Mesodermal cell (in vitro differentiated cells): ENCODE results near the gene TRIM41.
A peak's percentile ranks its signal among the peaks of the same experiment; 100 is the strongest.
"Not testable (repeated sequence)": the region's sequence is repeated elsewhere in the genome, so short reads cannot be mapped to it uniquely, and the experiment has no call there.

ENCODE experiments used
- H3K27ac ChIP-seq: 2 replicates; pipeline ENCODE4 v1.7.0; 2013; ENCODE audit warnings: mild to moderate bottlenecking, low read depth, low read length, moderate library complexity; ENCODE audit not compliant: severe bottlenecking
- H3K36me3 ChIP-seq: 2 replicates; pipeline ENCODE4 v1.7.1; 2013; ENCODE audit warnings: mild to moderate bottlenecking, low read length, moderate library complexity; ENCODE audit not compliant: control insufficient read depth, insufficient read depth
- H3K4me1 ChIP-seq: one replicate; pipeline ENCODE4 v1.7.1; 2013; ENCODE audit warnings: mild to moderate bottlenecking, low read length; ENCODE audit not compliant: insufficient read depth, control insufficient read depth, poor library complexity, severe bottlenecking
- H3K4me3 ChIP-seq: 2 replicates; pipeline ENCODE4 v1.7.0; 2013; ENCODE audit warnings: low read length, control low read depth, mild to moderate bottlenecking; ENCODE audit not compliant: insufficient read depth, poor library complexity, severe bottlenecking; ENCODE audit errors: extremely low read depth
- H3K9me3 ChIP-seq: 2 replicates; pipeline ENCODE4 v1.7.1; 2013; ENCODE audit warnings: mild to moderate bottlenecking, low read length, moderate library complexity; ENCODE audit not compliant: control insufficient read depth
- WGBS, 2 experiments: methylation state at CpG; one replicate each; pipeline ENCODE4 v1.1.5; 2013; ENCODE audit warnings: missing lambda C conversion rate in 2 of 2; ENCODE audit not compliant: insufficient coverage in 2 of 2; 5-methylcytosine and 5-hydroxymethylcytosine counted together

TRIM41 gene

GRCh38 chr5:181204113-181204825, 18.8 kb upstream of the TRIM41 start:
- WGBS, 2 experiments: 1% methylated on average over 29 to 41 of the region's 67 CpGs
- Histone ChIP-seq H3K4me1 (peaks cover 7% of the 10 kb centered on the region), H3K27ac (no peak overlapping the region), H3K9me3 (no peaks in the 10 kb centered on the region), H3K4me3 (peak overlapping the region; percentile 56), H3K36me3 (no peaks in the 10 kb centered on the region)

DNA sequence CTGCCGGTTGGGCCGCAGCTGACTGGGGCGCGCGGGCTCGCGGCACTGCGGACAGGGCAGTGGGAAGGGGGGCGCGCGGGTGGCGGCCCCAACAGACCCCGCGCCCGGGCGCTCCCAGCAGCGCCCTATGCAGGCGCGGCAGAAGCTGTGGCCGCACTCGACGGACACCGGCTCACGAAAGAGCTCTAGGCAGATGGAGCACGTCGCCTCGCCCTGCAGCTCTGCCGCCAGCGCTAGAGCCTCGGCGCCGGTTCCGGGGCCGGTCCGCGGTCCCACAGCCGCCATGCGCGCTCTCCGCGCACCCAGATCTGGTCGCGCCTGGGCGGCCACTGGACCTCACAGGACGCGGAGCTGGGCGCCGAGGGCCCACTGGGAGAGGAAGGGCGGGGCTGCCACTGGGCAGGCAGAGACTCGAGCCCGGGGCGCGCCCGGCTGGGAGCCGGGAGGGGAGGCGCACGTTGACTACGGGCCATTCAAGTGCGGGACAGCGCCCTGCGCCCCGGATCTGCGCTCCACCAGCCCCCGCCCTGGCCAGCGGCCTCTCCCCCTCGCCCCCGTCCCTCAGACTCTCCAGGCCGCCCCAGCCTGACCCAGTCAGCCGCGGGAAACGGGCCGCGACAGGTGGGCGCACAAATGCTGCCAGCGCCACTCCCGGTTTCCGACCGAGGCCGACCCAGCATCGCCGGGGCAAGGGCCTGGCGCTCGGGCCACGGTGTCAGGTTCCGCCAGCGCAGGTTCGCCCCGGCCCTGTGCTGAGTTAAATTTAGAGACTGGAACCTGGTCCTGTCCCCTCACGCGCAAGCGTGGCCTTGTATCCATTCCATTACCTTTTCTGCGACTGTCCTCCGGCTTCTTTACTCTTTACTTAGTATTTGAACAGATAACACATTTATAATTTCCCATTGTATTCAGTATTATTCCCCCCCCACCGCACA, 18.0 kb upstream of the TRIM41 start, which contains the start of gene TRIM7:
TRIM7 (minus strand) TSS at position 371 of the 935 bp plus-strand sequence; CDS start at position 285, 86 bp downstream.
- Histone ChIP-seq H3K27ac (no peak within 1 kb of the TSS), H3K36me3 (no peaks in the 10 kb centered on the region), H3K4me1 (peaks cover 7% of the 10 kb centered on the region), H3K4me3 (peak within 1 kb of the TSS; percentile 56), H3K9me3 (no peaks in the 10 kb centered on the region)
- WGBS, 2 experiments: 1% methylated on average over 57 to 66 of the region's 94 CpGs

DNA sequence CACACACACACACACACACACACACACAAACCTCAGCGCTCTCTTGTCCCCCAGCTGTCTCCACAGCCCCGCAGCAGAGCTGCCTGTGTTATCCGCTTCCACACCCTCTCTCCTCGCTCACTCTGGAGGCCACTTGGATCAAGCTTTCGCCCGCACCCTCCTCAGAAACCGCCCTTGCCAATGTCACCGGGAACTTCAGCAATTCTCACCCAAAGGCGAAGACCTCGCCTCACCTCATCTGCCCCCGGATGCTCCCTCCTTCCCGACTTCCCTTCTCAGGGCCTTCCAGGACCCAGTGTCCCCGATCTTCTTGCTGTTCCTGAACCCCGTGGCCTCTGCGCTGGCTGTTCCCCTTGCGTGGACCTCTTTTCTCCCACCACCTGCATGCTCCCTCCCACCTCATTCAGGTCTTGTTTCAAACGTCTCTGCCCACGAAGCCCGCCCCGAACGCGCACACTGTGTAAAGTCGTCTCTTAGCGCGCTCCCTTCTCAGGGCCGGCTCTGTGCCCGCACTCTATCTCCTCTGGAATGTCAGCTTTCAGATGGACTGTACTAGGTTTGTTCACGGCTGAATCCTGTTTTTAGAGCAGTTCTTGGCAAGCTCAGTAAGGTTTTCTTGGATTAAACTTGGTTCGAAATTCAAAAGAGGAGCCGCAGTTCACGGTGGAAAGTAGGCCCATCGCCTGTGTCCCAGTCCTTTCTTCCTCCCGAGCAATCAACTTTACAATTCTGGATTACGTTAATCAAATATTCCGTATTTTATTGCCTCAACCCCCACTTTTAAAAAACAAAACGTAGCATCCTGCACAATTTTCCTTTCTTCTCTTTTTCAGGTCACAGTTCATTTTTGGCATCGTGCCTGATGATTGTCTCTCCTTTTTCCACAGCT, 17.1 kb upstream of the TRIM41 start:
- Histone ChIP-seq H3K4me3 (peak overlapping the region; percentile 56), H3K36me3 (no peaks in the 10 kb centered on the region), H3K9me3 (no peaks in the 10 kb centered on the region), H3K4me1 (peaks cover 7% of the 10 kb centered on the region), H3K27ac (no peak overlapping the region)
- WGBS, 2 experiments: 3% methylated on average over 36 to 37 of the region's 37 CpGs

DNA sequence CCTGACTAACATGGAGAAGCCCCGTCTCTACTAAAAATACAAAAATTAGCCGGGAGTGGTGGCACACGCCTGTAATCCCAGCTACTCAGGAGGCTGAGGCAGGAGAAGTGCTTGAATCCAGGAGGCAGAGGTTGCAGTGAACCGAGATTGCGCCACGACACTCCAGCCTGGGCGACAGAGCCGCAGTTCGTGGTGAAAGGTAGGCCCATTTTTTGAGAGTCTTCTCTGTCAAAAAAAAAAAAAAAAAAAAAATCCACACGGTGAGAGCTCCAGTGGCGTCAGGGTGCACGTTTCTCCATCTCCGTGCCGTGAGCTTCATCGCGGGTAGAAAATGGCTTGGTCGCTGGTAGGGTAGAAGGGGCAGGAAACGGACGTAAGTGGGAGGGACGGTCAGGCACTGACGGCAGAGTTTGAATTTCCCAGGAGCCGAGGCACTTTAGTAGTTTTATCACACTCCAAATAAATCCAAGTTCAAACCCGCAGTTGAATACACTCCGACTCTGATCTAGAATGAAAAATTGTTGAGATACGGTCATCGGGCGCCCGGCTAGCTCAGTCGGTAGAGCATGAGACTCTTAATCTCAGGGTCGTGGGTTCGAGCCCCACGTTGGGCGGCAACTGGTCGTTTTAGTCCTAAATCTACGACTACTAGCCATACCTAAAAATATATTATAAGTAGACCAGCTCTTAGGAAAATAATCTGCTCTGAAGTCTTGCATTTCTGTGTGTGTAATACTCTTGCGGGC, 15.7 kb upstream of the TRIM41 start:
- H3K4me1 ChIP-seq: peaks cover 7% of the 10 kb centered on the region
- H3K27ac ChIP-seq: peak overlapping the region; percentile 18
- H3K9me3 ChIP-seq: no peaks in the 10 kb centered on the region
- H3K36me3 ChIP-seq: no peaks in the 10 kb centered on the region
- WGBS, 2 experiments: 0 to 4% methylated on average over 16 to 26 of the region's 36 CpGs
- peak overlapping the region; percentile 56 for H3K4me3 ChIP-seq

GRCh38 chr5:181207960-181208253, 15.2 kb upstream of the TRIM41 start:
- Histone ChIP-seq H3K36me3 (no peaks in the 10 kb centered on the region), H3K4me3 (peak overlapping the region; percentile 56), H3K27ac (no peak overlapping the region), H3K9me3 (no peaks in the 10 kb centered on the region), H3K4me1 (peaks cover 7% of the 10 kb centered on the region)
- WGBS, 2 experiments: 9 to 63% methylated on average over 1 to 2 of the region's 3 CpGs

DNA sequence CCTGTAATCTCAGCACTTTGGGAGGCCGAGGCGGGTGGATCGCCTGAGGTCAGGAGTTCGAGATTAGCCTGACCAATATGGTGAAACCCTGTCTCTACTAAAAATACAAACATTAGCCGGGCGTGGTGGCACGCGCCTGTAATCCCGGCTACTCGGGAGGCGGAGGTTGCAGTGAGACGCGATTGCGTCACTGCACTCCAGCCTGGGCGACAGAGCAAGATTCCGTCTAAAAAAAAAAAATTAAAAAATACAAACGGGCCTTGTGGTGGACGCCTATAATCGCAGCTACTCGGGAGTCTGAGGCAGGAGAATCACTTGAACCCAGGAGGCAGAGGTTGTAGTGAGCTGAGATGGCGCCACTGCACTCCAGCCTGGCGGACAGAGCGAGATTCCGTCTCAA, 14.1 kb upstream of the TRIM41 start:
- WGBS, 2 experiments: 94 to 95% methylated on average over 18 to 22 of the region's 24 CpGs
- H3K4me3 ChIP-seq, H3K9me3 ChIP-seq: not testable (repeated sequence)

GRCh38 chr5:181210148-181210547, 12.9 kb upstream of the TRIM41 start:
- H3K9me3 ChIP-seq, H3K27ac ChIP-seq, H3K4me3 ChIP-seq, H3K36me3 ChIP-seq, H3K4me1 ChIP-seq: not testable (repeated sequence)
- 78 to 88% methylated on average over 11 of the region's 11 CpGs for WGBS, 2 experiments

More for the DNA sequence above, 14.1 kb upstream of the TRIM41 start:
- H3K27ac ChIP-seq, H3K4me1 ChIP-seq, H3K36me3 ChIP-seq: not testable (repeated sequence)

GRCh38 chr5:181210698-181211097, 12.4 kb upstream of the TRIM41 start:
- H3K27ac ChIP-seq, H3K4me1 ChIP-seq, H3K4me3 ChIP-seq, H3K9me3 ChIP-seq, H3K36me3 ChIP-seq: not testable (repeated sequence)
- WGBS, 2 experiments: 78 to 86% methylated on average over 13 to 15 of the region's 17 CpGs

DNA sequence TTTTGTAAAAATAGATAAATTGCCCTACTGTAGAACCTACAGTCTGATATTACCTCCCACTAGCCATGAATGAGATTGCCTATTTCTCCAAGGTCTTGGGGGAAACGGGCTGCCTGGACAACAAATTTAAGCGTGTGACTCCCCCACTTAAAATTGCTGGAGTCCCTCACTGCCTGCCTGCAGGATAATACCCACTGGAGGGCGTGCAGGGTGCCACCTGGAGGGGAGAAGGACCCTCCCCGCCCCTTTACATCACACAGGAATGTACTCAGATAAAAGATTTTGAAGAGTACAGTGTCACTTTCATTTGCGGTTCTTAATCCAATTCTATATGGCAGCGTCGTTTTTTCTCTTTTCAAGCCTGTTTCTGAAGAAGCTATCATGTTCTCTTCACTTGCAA, 11.9 kb upstream of the TRIM41 start:
- Histone ChIP-seq H3K4me3 (no peak overlapping the region), H3K27ac (no peak overlapping the region), H3K4me1 (no peaks in the 10 kb centered on the region), H3K36me3 (no peaks in the 10 kb centered on the region), H3K9me3 (no peaks in the 10 kb centered on the region)
- 47 to 52% methylated on average over 5 of the region's 7 CpGs for WGBS, 2 experiments

GRCh38 chr5:181212080-181212479, 11.0 kb upstream of the TRIM41 start:
- Histone ChIP-seq H3K4me3 (no peak overlapping the region), H3K4me1 (no peaks in the 10 kb centered on the region), H3K27ac (no peak overlapping the region), H3K36me3 (no peaks in the 10 kb centered on the region), H3K9me3 (no peaks in the 10 kb centered on the region)
- WGBS, 2 experiments: 88 to 98% methylated on average over 2 to 6 of the region's 6 CpGs
